Activated naive CD4-positive, alpha-beta T cell treated with Interleukin-2 at 50 U/mL for 16 hours (primary cell): Measurements from ENCODE around the gene LMAN1L.
"Not testable (repeated sequence)": the region's sequence is repeated elsewhere in the genome, so short reads cannot be mapped to it uniquely, and the experiment has no call there.

Experiments used
- DNase-seq: peaks from one replicate; pipeline ENCODE4 v3.0.0-alpha.2; 2020

LMAN1L gene

DNA sequence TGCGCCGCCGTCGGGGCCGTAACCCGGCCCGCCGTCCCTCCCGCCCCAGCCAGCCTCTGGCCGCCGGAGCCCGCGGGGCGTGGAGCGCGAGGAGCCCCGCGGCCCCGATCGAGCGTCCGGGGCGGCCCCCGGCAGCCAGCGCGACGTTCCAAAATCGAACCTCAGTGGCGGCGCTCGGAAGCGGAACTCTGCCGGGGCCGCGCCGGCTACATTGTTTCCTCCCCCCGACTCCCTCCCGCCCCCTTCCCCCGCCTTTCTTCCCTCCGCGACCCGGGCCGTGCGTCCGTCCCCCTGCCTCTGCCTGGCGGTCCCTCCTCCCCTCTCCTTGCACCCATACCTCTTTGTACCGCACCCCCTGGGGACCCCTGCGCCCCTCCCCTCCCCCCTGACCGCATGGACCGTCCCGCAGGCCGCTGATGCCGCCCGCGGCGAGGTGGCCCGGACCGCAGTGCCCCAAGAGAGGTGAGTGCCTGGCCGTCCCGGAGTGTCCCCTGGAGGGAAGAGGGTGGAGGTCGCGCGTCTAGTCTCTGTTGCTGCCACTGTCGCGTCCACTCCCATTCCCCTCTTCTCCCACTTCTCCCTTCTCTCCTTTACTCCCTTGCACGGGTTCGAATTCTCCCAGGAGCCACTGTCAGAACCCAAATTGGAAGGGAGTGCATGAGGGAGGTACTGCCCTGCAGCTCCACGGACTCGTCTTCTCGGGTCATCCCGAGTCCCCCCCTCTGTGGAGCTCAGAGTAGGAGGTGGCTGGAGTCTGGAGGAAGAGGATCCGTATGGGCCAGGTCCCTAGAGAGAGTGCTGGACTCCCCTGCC, 30.2 kb upstream of the LMAN1L start:
- peak; percentile 66 for DNase-seq

DNA sequence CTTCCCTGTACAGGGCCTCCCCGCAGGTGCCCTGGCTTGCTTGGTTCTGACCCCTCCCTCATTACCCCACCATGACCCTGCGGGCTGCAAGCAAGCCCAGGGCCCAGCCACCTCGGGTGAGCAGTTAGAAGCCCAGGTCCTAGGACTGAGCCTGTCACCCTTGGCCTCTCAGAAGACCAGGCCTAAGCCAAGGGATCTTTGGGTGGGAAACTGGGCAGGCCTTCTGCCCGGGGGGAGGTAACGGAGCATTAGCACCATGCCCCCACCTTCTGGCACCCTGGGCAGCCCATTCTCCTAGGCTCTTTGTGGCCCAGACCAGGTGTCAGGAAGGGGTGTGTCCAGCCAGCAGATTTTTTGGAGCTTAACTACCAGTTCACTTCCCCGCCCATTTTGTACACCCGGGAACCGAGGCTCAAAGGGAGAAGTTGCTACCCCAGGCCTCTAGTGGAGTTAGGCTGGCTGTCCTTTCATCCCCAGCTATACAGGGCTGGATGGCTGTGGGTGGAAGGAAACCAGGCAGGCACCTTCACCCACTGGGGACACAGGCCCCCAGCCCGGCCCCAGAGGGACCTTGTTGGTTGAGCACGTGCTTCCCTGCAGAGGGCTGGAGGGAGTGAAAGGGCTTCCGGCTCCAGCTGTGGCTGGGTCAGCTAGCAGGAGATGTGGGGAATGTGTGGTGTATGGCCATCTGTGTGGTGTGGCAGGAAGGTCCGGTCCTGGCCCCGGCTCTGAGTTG, 29.4 kb upstream of the LMAN1L start:
- no peak for DNase-seq

DNA sequence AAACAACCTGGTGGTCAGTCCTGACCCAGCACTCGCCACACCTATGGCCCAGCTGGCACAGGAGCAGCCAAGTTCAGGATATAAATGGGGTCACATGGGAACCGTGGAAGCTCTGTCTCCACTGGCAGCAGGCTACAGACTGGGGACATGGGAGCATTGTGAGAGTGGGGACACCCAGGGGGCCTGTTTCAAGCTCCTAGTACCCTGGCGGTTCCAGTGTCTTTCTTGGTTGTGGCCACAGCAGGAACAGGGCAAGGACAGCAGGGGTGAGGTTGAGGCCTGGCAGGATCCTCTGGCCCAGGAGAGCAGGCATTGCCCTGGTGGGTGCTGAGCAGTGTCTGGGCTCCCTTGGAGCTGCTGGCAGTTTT, 28.8 kb upstream of the LMAN1L start:
- no peak for DNase-seq

DNA sequence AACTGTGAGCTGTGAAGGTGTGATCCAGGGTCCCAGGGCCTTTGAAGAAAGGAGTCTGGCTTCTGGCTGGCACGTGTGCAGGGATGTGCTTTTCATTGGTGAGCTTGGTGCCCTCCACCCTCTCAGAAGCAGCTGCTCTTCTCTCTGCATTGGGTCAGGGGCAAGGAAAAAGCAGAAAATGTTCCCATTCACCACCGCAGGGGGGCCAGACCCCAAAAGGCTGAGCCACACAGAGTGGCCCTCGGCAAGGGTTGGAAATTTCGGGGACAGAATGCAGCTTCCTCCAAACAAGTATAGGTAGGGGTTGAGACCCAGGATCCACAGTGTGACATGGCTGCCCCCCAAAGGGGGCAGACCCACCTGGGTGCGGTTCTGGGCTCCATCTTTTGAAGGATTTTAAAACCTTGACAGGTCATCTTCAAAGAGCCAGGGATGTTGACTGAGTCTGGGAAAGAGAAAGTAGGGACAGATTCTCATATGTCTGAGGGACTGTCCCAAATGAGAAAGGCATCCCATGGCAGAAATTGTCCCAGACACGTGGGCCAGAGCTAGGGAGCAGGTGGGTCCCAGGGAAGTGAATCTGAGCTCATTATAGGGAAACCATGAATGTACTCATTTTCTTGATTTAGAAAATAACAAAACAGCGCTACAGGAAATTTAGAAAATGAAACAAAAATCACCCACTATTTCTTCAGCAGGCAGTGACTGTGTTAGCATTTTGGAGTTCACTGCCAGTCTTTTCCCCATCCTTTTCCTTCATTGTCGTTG, 28.0 kb upstream of the LMAN1L start:
- DNase-seq: no peak

DNA sequence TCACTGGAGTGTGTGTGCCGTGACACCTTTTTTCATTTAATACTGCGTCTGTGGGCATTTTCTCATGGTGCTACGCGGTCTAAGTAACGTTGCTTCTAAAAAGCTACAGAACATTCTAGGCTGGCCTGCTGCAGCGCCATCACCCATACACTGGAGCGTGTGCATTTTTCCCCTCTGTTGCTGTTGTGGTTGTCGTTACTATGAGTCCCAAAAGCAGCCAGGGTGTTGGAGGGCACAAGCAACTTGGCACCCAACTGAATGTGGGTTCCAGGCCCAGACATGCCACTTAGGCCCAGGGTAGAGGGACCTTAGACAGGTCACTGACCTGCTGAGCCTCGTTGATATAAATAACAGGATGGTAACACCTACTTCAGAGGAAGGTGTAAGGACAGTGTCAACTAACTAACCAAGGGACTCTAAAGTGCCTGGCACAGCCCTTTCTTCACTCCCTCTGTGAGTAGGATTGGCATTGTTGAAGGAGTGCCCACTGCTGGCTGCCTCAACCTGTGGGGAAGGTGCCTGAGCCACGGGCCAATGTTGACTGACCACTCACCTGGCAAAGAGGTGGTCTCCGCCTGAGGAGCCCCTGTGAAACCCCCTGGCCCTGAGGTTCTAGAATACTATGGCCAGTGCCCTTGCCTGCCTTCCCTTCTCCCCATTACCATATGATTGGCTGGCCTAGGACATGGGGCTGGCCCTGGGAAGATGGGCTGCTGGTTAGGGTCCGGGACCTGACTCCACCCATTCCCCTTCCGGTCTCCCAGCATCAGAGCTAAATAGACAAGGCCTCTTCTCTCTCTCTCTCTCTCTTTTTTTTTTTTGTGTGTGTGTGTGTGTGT, 27.2 kb upstream of the LMAN1L start:
- DNase-seq: no peak

DNA sequence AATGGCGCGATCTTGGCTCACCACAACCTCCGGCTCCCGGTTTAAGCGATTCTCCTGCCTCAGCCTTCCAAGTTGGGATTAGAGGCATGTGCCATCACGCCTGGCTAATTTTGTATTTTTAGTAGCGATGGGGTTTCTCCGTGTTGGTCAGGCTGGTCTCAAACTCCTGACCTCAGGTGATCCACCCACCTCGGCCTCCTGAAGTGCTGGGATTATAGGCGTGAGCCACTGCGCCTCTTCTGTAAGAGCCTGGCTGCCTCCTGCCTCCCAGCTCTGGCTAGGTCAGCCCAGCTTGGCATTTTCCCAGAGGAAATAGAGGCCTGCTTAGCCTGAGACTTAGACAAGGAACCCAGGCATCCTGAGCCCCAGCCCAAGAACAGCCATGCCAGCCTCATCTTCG, 26.6 kb upstream of the LMAN1L start:
- not testable (repeated sequence) for DNase-seq

DNA sequence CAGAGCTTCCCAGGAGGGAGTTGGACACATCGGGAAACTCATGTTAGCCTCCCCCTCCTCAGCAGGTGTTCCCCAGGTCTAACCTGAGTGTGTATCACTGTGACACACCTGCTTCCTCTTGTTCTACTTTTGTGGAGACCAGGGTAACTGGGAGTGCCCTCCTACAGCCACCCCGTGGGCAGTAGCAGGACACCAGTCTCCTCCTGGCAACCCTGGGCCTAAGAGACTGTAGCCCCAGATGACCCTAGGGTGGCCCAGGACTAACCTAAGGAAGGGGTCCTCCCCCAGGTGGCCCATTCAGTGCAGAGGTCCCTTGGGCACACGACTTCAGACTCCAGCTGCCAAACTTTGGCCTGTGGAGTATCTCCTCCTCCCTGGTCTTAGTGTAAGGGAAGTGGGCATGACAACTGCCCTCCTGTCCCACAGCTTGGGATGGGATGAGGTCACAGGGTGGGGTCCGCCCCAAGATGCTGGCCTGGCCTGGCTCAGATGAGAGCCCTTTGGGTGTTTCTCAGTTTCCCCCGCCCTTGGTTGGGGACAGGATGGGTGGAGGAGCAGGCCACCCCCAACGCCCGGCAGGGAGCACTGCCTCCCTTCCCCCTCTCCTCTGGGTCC, 26.0 kb upstream of the LMAN1L start:
- DNase-seq: no peak

DNA sequence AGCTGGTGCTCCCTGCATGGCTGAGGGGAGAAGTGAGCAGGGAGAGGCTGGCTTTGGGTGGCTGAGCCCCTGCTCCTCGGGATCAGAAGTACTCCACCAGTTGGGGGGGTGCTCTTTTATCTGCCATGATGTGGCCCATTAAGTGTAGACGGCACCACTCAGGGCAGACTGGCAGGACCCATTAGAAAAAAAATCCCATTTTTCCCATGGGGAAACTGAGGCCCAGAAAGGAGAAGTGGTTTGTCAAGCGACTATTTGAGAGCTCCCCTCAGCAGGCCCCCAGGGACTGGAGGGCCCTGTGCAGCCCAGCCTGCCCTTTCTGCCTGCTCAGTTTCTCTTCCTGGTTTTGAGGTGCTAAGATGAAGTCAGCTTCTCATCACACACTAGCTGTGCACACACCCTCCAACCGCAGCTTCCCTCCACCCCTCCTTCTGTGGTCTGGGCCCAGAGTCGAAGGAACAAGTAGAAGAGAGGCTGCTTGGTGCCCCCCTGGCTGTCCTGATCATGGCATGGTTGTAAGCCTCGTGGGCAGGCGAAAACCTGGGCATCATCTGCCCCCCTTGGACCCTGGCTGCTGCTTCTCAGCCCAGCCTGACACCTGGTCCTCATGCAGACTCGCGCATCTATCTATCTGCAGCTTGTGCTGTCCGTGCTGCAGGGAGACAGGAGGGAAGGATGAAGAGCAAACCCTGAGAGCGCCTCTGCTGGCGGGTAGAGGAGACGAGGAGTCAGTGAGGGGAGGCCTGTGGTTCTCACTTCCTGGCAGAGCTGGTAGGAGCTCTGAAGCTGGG, 25.2 kb upstream of the LMAN1L start:
- DNase-seq: peak; percentile 92

DNA sequence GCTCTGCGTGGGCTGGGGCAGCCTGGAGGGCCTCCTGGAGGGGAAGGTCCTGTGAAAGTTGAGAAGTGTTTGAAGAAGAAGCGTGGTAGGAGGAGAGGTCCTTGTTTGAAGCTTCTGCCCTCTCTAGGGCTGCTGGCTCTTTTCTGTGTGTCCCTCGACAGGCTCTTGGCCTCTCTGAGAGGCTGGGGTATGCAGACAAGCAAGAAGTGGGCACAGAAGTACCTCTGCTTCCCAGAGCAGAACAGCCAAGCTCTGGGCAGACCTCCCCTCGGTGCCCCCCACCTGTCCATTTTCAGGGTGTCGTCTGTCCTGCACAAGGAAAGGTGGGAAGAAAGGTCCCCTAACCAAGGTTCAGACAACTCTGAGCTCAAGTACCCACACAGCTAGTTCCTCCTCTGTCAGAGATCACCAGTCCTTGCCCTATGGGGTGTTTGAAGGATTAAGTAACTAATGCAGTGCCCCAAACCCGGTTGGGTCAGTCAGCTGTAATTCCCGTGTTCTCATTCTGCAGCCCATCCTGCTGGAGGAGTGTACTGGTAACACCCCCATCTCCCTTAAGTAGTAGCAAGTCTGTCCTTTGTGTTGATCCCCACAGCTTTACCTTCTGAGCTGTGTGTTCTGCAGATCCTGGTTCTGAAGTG, 24.5 kb upstream of the LMAN1L start:
- no peak for DNase-seq

DNA sequence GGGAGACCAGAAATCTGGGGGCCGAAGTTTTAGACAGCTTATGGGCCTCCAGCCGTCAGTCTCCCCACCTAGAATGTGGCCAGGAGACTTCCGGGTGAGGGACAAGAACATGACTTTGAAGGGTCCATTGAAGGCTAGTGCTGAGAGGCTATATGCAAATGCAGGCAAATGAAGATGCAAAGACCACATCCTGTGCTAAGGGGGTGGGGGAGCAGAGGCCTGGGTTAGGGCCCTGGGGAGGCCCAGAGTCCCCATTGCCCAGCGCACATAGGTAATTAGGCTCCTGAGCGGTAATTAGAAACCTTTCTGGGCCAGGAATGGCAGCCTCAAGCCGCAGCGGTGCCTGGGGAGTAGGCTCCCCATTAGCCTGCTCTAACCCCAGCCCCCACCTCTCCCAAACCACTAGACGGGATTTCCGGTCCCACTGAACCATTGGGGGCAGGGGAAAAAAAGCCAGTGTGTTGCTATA, 23.9 kb upstream of the LMAN1L start:
- DNase-seq: peak; percentile 47

DNA sequence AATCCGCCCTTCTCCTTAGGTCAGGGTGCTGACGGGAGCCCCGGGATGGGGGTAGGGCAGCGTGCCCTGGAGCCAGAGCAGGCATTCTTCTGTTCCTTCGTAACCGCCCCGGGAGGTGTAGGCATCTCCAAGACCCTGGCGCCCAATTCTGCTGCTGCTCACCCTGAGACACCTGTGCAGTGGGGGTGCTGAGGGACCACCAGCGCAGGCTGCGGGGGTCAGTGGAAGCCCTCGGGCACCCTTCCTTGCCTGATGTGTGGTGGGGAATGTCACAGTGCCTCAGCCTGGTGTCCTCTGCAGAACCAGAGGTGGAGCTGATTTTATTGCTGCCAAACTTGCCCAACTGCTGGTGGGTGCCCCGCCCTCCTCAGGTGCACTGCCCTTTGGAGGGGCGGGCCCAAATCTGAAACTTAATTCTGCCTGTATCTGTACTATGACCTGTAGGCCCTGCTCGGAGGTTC, 23.4 kb upstream of the LMAN1L start:
- no peak for DNase-seq

DNA sequence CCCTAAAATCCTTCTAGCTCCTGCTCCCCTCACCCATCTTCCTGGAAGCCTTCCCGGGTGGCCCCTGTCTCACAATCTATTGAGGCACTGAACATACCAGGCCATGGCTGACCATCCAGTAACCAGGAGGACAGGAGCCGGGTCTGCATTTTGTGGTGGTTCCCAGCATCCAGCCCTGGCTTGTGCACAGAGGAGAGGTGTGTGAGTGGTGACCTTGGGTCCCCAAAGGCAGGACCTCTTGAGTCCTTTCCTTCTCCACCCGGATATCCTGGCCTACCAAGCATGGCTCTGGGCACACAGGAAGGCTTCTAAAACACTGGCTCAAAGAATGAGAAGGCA, 22.9 kb upstream of the LMAN1L start:
- no peak for DNase-seq

DNA sequence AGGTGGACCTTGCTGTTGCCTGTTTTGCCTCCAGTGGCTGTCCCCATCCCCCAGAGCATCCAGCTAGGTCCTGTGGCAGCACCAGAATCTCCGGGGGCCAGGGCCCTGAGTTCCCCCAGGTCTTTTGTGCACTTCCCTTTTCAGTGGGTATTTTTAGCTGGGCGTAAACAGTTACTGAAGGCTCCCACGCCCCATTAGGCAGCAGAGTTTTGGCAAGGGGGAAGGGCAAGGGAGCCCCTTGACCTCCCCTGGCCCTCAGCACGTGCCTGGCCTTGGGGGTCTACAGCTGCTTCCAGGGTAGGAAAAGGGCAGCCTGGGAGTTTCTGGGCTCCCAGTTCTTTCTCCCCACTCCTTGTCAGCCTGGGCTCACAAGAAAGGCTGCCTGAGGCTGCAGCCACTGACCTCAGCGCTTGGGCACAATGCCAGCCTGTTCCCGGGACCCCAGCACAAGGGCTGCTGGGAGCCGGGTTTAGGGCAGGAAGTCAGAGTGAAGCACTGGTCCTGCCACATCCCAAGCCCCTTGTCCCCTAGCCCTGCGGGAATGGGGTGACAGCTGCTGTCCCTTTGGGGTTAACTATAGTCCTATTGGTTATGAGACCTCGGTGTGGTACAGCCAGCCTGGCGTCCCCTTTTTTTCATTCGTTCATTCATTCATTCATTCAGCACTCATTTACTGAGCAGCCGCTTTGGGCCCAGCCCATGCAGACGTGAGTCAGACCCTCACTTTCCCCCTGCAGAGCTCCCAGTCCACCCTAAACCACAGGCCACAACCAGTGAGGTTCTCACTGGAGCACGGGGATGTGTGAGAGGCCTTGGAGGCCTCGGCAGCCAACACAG, 22.3 kb upstream of the LMAN1L start:
- peak; percentile 51 for DNase-seq

DNA sequence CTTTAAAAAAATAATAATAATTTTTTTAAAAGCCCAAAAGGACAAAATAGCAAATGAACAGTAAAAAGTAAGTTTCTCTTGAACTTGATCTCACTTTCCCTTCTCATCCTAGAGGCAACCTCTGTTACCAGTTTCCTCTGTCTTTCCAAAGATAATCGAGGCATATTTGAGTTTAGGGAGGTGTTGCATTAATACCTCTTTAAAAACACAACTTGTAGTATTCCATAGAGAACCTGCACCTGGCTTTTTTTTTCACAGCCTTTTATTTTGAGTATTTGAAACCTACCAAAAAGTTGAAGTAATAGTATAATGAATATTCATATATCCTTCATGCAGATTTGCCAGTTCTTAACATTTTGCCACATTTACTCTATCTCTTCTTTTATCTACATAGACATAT, 21.6 kb upstream of the LMAN1L start:
- DNase-seq: no peak

DNA sequence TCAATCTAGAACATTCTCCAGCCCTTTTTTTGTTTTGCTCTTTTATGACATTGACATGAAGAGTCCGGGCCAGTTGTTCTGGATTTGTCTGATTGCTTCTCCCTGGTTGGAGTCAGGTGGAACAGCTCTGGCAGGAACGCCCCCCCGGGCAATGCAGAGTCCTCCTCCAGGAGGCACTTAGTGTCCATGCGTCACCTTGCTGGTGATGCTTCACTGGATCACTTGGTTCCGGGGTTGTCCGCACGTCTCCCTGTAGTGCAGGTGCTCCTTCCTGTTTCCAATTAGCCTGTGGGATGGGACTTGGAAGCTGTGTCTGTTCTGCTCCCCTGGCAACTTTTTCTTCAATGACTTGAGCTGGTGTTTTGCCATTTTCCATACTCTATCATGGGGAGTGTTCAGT, 21.0 kb upstream of the LMAN1L start:
- no peak for DNase-seq

DNA sequence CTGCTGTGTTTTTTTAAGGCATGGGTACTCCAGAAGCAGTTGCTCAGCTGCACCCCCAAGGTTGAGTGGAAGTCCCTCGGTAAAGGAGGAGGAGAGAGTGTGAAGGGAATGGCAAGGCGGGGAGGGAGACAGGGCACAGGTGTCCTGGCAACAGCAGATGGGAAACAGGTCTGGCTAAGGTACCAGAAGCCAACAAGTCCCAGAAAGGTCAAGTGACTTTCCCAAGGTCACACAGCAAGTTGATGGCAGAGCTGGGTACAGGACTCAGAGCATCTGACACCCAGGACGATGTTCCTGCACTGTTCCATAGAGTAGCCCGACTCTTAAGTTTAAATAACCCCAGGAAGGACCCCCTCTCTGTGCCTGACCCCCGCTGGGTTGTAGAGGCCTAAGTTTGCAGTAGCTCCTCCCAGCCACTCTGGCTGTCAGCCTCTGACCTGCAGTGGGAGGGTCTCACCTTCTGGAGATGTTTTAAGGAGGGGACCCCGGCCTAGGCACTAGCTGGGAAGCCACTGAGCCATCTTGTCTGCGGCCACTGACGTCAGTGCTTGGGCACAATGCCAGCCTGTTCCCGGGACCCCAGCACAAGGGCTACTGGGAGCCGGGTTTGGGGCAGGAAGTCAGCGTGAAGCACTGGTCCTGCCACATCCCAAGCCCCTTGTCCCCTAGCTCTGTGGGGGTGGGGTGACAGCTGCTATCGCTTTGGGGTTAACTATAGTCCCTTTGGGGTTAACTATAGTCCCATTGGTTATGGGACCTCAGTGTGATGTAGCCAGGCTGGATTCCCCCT, 20.2 kb upstream of the LMAN1L start:
- DNase-seq: no peak

DNA sequence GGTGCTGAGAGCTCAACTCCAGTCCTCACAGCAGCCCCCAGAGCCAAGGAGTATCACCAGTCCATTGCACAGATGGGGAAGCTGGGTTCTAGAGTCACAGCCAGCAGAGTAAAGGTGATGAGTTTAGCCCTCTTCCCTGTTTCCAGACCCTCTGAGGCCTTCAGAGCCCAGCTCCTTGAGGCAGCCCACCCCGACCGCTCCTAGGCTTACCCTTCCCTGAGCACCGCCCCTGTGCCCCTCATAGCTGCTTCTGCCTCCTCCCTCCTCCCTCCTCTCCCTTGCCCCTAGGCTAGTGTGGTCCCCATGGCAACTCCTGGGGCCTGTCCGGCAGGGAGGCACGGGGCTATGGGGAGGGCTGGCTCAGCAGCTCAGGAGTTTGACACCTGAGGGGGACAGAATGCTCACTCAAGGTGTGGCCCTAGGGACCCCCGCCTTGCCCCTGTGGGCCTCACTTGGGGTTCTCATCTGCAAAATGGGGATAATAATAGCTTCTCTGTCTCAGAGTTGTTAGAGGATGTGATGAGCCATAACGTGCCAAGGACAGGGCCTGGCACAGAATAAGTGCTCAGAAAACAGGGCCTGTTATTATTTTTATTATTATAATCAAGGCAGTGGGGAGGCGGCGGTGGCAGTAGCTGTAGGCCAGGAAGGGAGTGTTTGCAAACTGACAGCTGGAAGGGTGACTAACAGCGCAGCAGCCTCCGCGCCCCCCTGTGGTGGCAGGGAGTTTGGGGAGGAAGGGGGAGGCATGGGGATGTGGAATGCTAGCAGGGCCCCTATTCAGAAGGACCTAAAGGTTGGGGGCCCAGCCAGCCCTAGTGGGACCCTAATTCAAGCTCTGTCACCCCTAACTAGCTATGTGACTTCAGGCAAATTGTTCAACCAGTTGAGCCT, 19.3 kb upstream of the LMAN1L start:
- DNase-seq: peak; percentile 77
